ENCODE data around the gene ZMYND10.

Gene ZMYND10

DNA sequence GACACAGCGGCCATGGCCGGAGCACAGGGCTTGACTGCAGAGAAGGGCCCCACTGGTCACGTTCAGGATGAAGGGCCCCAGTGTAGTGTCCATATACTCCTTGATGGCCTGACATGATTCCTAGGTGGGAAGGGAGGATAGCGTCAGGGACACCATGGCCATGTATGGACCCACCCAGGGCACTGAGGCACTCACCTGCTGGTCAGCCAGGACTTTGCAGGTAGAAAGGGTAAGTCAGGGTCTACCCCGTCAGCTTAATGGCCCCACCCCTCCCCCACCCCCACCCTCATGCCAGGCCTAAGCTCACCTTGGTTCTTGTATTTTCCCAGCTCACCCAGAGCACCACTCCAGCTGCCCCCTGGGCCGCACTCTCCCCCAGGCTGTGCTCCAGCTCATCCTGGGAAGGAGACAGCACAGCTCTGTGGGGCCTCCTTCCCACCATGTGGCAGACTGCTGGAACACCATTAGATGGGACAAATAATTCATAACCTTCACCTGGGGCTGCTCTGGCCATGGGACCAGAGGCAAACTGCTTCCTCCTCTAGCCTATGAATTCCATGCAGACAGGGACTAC is 44.8 kb downstream of the ZMYND10 start:
- DNase-seq: no peak

DNA sequence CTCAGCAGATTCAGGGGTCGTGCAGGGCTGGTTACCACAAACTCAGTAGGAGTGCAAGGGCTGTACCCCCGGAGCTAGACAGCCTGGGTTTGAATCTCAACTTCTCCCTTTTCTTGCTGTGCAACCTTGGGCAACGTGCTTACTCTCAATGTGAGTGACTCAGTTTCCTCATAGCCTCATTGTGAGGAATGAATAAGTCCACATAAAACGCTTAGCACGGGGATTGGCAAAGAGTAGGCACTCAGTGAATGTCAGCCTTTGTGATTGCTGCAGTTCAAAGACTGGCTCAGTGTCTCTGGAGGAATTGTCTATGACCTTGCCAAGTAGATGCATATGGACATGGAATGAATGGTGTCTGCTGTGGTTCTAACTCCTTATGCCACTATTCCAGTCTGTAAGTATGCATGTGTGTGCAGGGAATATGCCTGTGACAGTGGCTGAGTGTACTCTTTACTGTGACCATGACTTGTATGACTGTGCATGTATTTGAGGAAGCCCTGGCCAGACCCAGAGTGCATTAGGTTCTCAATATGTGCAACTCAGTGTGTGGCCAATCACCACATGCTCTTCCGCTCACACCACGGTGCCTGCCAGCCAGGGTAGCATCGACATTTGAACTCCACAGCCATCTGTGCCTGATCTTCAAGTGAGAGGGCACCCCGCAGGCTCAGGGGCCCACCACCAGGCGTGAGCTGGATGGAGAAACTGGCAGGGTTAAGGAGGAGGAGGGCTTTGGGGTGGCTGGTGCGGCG is 45.4 kb downstream of the ZMYND10 start:
- peak; percentile 22 for DNase-seq

DNA sequence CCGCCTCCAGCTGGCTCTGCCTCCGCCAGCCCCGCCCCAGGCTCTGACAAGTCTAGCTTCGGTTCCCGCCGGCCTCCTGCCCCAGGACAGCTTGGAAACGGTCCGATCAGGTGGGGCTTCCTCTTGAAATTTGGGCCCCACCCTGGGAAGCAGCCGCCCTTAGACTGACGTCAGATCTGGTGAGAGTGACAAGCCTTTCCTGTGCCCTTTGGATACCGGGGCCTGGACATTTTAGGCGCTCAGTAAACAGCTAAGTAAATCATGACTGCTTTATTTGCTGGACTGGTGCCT is 45.9 kb downstream of the ZMYND10 start:
- no peak for DNase-seq

DNA sequence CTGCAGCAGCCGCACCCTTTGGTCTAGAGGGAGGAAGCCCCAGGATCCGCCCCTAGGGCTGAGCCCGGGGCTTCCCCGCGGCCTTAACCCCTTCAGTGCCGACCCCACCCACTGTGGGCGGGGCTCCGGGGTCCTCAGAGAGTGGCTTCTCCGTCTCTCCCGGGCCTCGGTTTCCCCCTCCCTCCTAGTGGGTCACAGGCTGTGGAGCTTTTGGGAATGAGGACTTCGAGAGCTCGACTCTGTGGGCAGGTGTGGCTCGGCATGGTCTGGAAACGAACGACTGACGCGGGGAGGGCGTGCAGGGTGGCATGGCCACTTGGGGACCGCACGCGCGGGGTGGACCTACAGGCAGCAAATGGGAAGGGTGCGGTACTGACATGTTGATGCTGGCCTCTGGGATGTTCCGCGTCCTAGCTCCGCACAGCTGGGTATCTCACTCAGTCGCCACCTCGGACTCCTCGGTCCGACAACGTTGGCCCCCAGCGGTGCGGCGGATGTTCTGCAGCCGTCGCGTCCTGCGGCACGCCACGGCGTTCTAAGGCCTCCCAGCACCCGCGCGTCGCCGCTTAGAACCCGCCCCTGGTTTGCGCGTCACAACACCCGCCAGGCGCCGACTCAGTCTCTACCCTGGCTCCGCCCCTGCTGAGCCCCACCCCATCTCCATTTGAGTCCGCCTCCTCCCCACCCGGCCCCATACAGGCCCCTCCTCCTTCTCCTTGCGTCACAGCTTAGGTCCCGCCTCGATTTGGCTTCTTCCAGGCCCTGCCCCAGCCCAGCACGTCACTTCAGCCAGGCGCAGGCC is 46.5 kb downstream of the ZMYND10 start, which contains the start of the genes HYAL3 and NAA80:
TSS of gene HYAL3 (minus strand) at position 570 of the 802 bp plus-strand sequence. CDS start 3,803 bp downstream, outside the sequence.
TSS of gene NAA80 (minus strand) at position 570 of the 802 bp plus-strand sequence. CDS start 1,942 bp downstream, outside the sequence.
- DNase-seq: peak; percentile 100

DNA sequence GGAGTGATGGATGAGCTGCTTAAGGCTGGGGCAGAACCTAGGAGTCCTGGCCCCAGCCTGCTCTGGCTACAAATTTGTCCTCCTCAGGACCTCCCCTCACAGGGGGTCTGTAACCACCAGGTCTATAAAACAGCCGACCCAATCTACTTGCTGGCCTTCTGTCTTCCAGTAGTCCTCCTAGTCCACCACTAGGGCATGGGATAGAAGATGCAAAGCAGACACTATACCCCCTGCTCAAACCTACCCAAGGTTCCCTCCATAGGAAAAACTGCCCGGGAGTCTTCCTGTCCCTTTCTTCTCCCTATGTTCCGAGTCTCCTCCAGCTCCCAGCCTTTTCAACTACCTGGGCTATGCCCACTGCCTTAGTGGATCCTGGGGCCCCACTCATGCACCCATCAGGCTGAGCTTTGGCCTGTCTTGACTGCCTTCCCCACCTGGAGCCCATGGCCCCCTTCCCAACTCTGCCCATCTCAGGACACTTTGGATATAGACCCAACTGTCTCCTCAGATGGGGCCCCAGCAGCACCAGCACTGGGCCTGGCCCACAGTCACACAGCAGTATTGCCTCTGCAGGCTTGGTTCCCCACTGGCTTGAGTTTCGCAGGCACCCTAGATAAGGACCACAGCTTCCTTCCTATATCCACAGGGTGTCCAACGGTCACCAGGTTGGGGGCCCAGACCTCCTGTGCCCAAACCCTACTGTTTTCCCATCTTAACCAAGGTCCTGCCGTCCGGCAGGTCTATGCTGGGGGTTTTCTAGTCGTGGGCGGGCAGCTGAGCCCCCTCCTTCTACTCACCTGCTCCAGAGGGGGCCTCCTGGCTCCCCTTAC is 47.4 kb downstream of the ZMYND10 start:
- peak; percentile 21 for DNase-seq

DNA sequence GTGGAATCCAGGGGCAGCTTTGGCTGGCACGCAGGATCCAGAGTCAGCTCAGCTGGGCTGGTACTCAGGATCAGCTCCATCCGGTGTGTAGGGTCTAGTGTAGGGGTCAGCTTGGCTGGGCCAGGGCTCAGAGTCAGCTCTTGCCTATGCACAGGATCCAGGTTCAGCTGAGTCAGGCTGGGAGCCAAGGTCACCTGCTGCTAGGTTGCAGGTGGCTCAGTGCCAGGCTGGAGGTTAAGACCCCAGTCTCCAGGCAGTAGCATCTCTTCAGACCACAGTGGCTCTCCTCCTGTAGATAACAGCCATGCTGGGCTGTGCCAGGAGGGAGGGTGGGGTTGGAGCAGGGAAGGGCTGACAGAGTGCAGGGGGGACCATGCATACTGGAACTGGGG is 48.2 kb downstream of the ZMYND10 start:
- DNase-seq: no peak

DNA sequence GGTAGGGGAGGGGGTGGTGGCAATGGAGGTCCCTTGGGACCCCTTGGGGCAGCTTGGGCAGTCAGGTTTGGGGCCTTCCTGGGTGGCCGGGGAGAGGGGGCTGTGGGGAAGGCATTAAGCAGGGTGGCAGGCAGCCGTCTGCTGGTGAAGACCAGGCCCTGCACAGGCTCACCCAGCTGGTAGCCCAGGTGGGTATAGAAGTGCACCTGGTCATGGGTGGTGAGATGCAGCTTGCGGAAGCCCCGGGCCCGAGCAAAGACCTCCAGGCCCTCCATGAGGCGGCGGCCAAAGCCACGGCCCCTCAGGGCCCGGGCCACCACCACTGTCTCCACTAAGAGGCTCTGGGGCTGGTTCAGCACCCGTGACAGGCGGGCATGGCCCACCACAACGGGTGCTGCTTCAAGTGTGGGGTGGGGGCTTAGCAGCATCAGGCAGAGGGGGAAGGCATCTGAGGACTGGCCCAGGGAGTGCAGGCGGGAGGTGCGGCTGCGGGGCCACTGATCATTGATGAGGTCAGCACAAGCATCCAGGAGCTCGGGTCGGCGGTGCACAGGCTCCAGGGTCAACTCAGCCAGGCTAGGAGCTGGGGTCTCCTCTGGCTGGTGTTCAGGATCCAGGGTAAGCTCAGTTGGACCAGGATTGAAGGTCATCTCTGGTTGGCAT is 48.7 kb downstream of the ZMYND10 start:
- DNase-seq: no peak

DNA sequence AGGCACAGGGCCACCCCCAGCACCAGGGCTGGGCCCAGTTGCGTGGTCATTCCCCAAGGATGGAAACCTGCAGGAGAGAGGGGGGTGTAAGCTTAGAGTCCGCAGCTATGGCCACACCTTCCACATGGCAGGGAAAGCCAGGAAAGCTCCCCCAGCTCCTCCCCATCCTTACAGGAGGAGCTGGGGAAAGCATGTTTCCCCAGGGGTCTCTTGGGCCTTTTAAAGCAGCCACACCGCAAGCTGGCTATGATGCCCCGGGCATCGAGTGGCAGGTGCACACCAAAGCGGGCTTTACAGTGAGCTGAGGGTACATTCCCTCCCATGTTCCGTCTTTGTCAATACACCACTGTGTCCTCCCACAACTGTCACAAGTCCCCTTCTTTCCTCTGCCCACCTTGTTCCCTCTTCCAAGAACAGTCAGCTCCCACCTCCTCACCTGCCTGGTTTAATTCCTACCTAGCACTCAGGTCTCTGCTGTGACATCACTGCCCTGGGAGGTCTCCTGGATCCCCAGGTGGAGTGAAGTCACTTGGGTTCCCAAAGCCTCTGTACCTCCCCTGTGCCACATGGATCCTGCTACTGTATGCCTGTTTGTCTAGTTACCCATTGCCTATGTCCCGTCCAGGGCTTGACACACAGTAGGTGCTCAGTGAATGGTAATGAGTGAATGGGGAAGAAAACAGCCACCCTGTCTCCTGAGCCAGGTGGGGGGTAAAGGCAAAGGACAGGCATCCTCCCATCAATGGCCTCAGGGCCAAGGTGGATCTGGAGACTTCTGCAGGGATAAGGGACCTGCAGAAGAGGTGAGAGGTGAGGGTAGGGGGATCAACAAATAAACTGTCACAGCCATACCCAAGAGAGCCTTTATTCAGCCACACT is 49.7 kb downstream of the ZMYND10 start:
- DNase-seq: no peak

DNA sequence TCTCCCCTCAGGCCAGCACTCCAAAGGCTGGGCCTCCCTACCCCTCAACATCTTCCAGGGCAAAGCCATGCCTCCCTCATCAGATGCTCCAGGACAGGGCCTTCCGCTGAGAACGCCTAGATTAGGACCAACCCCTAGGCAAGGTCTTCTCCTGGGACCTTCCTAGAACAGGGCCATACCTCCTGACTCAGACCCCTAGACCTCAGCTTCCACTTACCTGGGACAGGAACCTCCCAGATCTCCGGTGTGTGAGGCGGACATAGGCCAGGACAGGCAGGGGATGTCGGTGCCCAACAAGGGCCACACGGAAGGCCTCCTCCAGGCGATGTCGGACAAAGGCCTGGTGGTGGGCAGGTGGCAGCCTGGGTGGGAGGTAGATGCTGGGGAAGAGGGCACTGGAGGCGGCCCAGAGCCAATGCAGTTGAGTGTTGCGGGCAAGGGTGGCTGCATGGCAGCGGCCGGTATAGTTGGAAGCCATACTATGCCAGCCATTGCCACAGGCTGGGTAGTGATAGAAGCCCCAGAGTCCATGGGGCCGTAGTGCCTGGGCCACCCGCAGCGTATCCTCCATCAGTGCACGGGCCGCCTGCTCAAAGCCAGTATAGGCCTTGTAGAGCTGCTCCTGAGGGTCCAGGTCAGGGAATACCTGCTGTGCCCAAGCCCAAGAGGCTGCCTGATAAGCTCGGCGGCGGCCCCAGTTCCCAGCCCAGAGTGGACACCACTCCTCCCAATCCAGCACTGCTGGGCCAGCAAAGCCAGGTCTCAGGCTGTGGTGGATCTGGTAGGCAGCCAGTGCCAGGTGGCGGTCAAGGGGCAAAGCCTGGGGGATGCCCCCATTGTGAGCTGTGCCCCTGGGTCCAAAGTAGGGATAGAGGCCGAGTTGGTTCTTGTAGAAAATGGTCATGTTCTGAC is 50.8 kb downstream of the ZMYND10 start:
- no peak for DNase-seq

DNA sequence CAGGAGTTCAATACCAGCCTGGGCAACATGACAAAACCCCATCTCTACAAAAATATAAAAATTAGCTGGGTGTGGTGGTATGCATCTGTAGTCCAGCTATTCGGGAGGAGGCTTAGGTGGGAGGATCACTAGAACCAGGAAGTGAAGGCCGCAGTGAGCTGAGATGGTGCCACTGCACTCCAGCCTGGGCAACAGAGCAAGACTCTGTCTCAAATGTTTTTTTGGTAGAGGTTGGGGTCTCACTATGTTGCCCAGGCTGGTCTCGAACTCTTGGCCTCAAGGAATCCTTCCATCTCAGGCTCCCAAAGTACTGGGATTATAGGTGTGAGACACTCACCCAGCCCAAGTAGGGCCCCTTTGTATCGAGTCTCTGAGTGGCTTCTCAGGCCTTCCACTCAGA is 51.4 kb downstream of the ZMYND10 start:
- DNase-seq: no peak

DNA sequence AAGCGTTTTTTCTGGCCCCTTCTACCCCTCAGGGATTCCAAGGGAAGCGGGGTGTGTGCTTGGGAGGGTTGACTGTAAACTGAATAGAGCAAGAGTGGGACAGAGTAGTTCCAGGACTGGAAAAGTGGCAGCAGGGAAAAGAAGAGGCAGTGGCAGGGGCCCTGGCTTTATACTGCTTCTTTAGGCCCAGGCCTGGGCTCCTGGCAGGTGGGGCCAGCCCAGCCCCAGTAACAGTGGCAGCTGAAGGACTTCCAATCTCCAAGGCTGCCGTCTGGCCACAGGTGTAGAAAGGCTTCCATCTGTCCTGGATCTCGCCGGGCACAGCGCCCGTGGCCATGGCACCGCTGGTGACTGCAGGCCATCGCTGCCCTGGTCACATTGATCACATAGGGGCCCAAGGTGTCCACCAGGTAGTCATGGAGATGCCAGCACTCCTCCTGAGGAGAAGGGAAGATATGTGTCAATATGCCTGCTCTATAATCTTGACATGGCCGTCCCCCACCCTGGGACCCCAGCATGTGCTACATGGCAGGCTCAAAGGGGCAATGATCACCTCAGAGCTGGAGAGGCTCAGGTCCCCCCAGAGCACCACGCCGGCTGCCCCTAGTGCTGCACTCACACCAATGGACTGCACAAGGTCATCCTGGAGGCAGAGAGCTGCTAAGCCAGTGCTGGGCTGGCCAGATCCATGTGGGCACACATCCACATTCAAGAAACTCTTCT is 52.3 kb downstream of the ZMYND10 start:
- DNase-seq: no peak

DNA sequence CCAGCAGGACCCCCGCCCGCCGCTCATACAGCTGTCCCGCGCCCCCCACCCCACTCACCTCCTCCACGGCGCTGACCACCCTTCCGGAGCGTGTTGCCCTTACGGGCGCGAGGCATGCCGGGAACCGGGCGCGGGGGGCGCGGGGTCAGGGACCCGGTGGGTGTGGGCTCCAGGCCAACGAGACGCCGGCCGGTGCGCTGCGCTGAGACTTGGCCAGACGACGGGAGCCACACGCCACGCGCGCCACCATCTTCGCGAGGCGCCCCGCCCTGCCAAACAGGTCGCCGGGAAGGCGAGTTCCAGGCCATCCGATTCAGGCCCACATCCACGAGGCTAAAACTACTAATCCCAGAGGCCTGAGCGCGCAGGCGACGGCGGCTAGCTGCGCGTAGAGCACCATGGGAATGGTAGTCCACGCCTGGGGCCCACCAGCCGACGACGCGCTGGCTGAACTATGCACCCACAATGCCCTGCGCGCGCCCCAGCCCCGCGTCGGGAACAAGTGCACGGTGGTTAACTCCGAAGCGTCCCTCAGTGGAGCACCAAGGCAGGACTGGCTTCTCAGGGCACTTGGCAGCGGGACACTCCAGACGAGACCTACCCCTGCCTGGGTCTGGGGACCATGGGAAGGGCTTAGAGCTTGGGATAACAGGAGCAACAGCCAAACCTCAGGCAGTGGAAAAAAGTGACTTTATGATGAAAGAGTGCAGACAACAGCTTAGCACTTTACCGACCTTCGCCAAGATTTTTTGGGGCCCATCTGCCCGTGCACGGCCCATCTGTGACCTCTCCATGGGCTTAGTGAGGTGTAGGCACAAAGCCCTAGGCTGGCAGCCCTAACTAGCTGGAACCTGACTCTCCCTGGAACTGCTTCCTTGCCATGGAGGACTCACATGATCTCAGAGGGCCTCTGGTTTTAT is 53.1 kb downstream of the ZMYND10 start, which contains the start of gene IFRD2:
TSS of gene IFRD2 (minus strand) at position 271 of the 920 bp plus-strand sequence. CDS start at position 116, 155 bp downstream.
- peak; percentile 97 for DNase-seq

All from CD4-positive, alpha-beta T cell treated with Interleukin-12 subunit alpha and Interleukin-12 subunit beta, for 1 hour (primary cell).